Progenitor cell of endocrine pancreas (in vitro differentiated cells): ENCODE measurements around the gene ACLY. TPM values are rescaled to one million over a fixed set of nuclear protein-coding genes. Genes with fewer than 3 reads are reported as not detected.

Source experiments
- DNase-seq: peaks from one replicate; pipeline ENCODE4 v3.0.0; 2021; ENCODE audit warnings: low spot score; ENCODE audit not compliant: unreplicated experiment
- H3K27ac Mint-ChIP-seq: 2 replicates; pipeline ENCODE4 v1.8.0; 2021; ENCODE audit warnings: mild to moderate bottlenecking, moderate library complexity, mixed read lengths
- H3K27me3 Mint-ChIP-seq: 2 replicates; pipeline ENCODE4 v1.8.0; 2021; ENCODE audit warnings: mixed read lengths
- H3K36me3 Mint-ChIP-seq: 2 replicates; pipeline ENCODE4 v1.8.0; 2022; ENCODE audit warnings: mixed read lengths; ENCODE audit not compliant: insufficient read depth
- H3K4me1 Mint-ChIP-seq: 2 replicates; pipeline ENCODE4 v1.8.0; 2021; ENCODE audit warnings: low read depth, mixed read lengths
- H3K4me3 Mint-ChIP-seq: 2 replicates; pipeline ENCODE4 v1.8.0; 2021; ENCODE audit warnings: low read depth, mild to moderate bottlenecking, moderate library complexity, mixed read lengths
- H3K9me3 Mint-ChIP-seq: 2 replicates; pipeline ENCODE4 v1.8.0; 2021; ENCODE audit warnings: low read depth, mixed read lengths
- CTCF ChIP-seq: fragments of 200-600 bp; sonication (generic); IDR thresholded peaks from one replicate; pipeline ENCODE4 v1.5.0; 2021; ENCODE audit warnings: antibody characterized with exemption, mild to moderate bottlenecking; ENCODE audit not compliant: unreplicated experiment
- total RNA-seq: library from RNA; stranded (reverse); gene quantifications from 2 replicates; pipeline ENCODE4 v1.2.1, GENCODE V29; 2021

The ACLY gene
- total RNA-seq, 1 donor from 2014 or later: 188 TPM

- DNase-seq: peak; percentile 49
- TF ChIP-seq CTCF: no peak
- peaks cover 3% of the 10 kb centered on the region for H3K36me3 Mint-ChIP-seq
- H3K27me3 Mint-ChIP-seq: no peaks in the 10 kb centered on the region
- peak overlapping the region; percentile 79 for H3K4me3 Mint-ChIP-seq
- peaks cover 18% of the 10 kb centered on the region for H3K4me1 Mint-ChIP-seq
- peak overlapping the region; percentile 95 for H3K27ac Mint-ChIP-seq
- H3K9me3 Mint-ChIP-seq: no peaks in the 10 kb centered on the region
Observed at GRCh38 chr17:41965694-41966462, 47.1 kb upstream of the ACLY start.

DNA sequence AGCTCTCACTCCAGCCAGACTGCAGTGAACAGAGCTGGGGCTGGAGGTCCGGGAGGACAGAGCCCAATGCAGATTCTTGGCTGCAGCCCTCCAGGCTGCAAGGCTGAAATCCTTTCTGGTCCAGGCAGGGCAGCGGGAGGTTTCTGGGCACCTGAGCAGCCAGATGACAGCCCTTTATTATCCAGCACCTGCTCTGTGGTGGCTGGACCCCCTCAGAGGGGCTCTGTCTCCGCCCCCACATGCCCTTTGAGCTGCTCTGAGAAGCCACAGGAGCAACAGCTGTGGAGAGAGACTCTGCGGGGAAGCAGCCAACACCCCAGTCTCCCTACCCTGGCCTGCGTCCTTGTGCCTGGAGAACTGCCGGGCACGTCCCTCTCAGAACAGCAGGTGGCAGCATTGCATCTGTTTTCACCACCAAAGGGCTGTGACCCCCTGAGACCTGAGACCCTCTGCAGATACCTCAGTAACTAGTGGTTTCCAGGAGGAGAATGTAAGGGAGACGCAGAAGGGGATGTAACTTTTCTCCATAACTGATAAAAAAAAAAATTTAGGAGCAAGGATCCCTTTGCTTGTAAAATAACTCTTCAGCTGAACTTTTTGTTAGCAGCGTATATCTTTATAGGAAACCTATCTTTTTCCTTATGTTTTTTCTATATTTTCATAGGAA lies 44.1 kb upstream of the ACLY start:
- peak; percentile 84 for TF ChIP-seq CTCF
- Mint-ChIP-seq H3K4me1 (peaks cover 16% of the 10 kb centered on the region), H3K27me3 (no peaks in the 10 kb centered on the region), H3K36me3 (no peaks in the 10 kb centered on the region), H3K27ac (peak overlapping the region; percentile 73), H3K9me3 (no peaks in the 10 kb centered on the region), H3K4me3 (no peak overlapping the region)
- DNase-seq: peak; percentile 71

DNA sequence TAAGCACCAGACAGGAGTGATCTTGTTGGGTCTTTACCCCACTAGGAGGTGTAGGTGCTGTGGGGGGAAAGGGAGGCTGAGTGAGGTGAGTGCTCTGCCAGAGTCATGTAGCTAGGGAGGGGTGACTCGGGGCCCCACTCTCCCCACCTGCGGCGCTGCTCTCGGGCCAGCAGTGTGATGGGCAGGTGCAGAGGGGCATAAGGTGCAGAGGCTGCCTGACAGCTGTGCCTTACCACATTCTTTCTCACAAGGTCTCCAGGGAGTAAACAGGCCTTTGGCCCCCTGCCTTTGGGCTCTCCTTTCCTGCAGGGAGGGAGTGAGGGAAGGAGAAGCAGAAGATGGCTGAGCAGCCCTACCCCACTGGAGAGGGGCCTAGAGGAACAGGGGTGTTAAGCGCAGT lies 43.4 kb upstream of the ACLY start:
- Mint-ChIP-seq H3K36me3 (peaks cover 1% of the 10 kb centered on the region), H3K27ac (no peak overlapping the region), H3K4me1 (peaks cover 17% of the 10 kb centered on the region), H3K9me3 (no peaks in the 10 kb centered on the region), H3K27me3 (no peaks in the 10 kb centered on the region), H3K4me3 (no peak overlapping the region)
- no peak for DNase-seq
- TF ChIP-seq CTCF: no peak

DNA sequence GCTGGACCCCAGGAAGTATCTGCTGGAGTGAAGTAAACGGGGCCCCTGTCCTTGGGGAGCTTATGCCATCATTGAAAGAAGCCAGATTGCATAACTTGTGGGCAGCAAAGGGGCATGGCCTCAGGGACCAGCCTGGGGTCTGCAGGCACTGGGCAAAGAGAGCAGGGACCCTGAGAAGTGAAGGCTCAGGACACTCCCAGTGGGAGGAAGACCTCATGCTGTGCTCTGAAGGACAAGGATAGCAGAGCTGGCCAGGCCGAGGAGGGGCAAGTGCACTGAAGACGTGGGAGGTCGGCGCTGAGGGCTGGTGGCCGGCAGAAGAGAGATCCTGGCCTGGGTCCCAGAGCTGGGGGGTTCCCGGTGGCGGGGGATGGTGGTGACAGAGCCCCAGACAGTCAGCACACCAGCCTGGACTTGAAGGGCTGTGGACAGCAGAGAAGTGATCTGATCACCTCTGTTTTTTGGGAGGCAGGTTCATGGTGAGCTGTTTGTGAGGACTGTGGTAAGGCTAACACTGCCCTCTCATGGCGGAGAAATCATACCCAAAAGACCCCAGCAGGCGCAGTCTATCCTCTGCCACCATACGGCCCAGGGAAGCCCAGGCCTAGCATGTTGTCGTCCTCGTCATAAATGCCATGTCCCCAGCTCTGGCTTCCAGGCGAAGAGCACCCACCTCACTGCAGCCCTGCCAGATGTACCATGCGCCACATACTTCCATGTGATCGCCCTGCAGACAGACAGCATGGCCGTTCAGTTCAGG lies 40.8 kb upstream of the ACLY start:
- Mint-ChIP-seq H3K4me3 (no peak overlapping the region), H3K4me1 (peaks cover 11% of the 10 kb centered on the region), H3K9me3 (no peaks in the 10 kb centered on the region), H3K27ac (peak overlapping the region; percentile 82), H3K36me3 (peaks cover 1% of the 10 kb centered on the region), H3K27me3 (no peaks in the 10 kb centered on the region)
- TF ChIP-seq CTCF: peak; percentile 52
- no peak for DNase-seq

- peaks cover 11% of the 10 kb centered on the region for H3K4me1 Mint-ChIP-seq
- no peaks in the 10 kb centered on the region for H3K27me3 Mint-ChIP-seq
- H3K9me3 Mint-ChIP-seq: no peaks in the 10 kb centered on the region
- H3K27ac Mint-ChIP-seq: no peak overlapping the region
- no peak for DNase-seq
- no peak overlapping the region for H3K4me3 Mint-ChIP-seq
- no peak for TF ChIP-seq CTCF
- H3K36me3 Mint-ChIP-seq: peaks cover 1% of the 10 kb centered on the region
Observed at GRCh38 chr17:41959030-41959335, 40.2 kb upstream of the ACLY start.
